ENCODE measurements around the gene MPHOSPH9.

DNA sequence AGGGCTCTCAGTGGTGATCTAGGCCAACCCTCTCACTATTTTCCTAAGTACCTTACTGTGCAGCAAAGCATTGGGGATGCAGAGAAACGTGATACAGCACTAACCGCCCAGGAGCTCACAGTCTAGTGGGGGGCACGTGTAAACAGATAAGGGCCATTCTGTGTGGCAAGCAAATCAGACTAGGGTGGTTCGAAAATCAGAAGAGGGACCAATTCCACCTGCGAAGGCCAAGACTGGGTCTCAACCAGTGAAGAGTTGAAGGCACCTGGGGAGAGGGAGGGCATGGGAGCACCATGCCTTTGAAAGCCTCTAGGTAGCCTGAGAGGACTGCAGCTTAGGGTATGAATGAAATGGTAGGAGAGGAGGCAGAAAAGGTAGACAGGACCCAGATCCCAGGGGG lies 84.3 kb downstream of the MPHOSPH9 start:
- no peak for TF ChIP-seq ZNF674 (CRISPR knock-in tag; IDR thresholded peaks at IDR 0.05; ENCODE audit: low read depth)
- no peak for TF ChIP-seq GABPA (IDR thresholded peaks at IDR 0.05; ENCODE audit: low read depth, low read length)
- TF ChIP-seq GABPA (CRISPR knock-in tag; IDR thresholded peaks at IDR 0.05; ENCODE audit: low read depth): no peak
- no peak for TF ChIP-seq HNF4A (CRISPR knock-in tag; IDR thresholded peaks at IDR 0.05)
- TF ChIP-seq CTCF (CRISPR knock-in tag; IDR thresholded peaks at IDR 0.05): no peak
- no peak for TF ChIP-seq ZNF605 (CRISPR knock-in tag; IDR thresholded peaks at IDR 0.05)
- TF ChIP-seq ATF3 (CRISPR knock-in tag; IDR thresholded peaks at IDR 0.05): no peak
- TF ChIP-seq MIXL1 (CRISPR knock-in tag; IDR thresholded peaks at IDR 0.05): no peak
- TF ChIP-seq ZNF451 (CRISPR knock-in tag; IDR thresholded peaks at IDR 0.05): no peak
- no peak for TF ChIP-seq RNF2 (conservative IDR thresholded peaks at IDR 0.05; ENCODE audit: low read depth)
- no peak for TF ChIP-seq TARDBP (CRISPR knock-in tag; IDR thresholded peaks at IDR 0.05)
- TF ChIP-seq NFE2L1 (CRISPR knock-in tag; IDR thresholded peaks at IDR 0.05; ENCODE audit: borderline replicate concordance): no peak
